ENCODE results near the gene CGB2.
"Not testable (repeated sequence)": the region's sequence is repeated elsewhere in the genome, so short reads cannot be mapped to it uniquely, and the experiment has no call there.

GRCh38 chr19:49030323-49030722 lies 1.4 kb upstream of the CGB2 start:
- not testable (repeated sequence) for TF ChIP-seq TAF1 (IDR thresholded peaks at IDR 0.05; ENCODE audit: borderline replicate concordance, low read depth, low read length); POLR2A (IDR thresholded peaks at IDR 0.05; ENCODE audit: low read depth, low read length)

All from GM12892 (cell line).